Breast epithelium (tissue), 4 donors: Measurements from ENCODE around the gene ZNF184. TPM values are rescaled to one million over a fixed set of nuclear protein-coding genes. Genes with fewer than 3 reads are reported as not detected.
A peak's percentile ranks its signal among the peaks of the same experiment; 100 is the strongest.

Experiments used
- DNase-seq, 2 donors: peaks; one replicate each; pipeline ENCODE4 v3.0.0-alpha.2; 2019; ENCODE audit warnings: low spot score in 2 of 2
- H3K27ac ChIP-seq, 2 donors: fragments of 200-600 bp; sonication (generic) in 1 of 2; one replicate each; pipeline ENCODE4 v1.5.1; 2016 to 2019; ENCODE audit warnings: mild to moderate bottlenecking in 1 of 2
- H3K27me3 ChIP-seq, 2 donors: fragments of 200-600 bp; sonication (generic) in 1 of 2; one replicate each; pipeline versions ENCODE4 v1.5.1 to v1.6.0; 2017 to 2019; ENCODE audit warnings: control low read depth in 1 of 2, mild to moderate bottlenecking in 1 of 2
- H3K36me3 ChIP-seq: fragments of 200-600 bp; one replicate; pipeline ENCODE4 v1.5.1; 2019
- H3K4me1 ChIP-seq, 2 donors: fragments of 200-600 bp; sonication (generic); one replicate each; pipeline ENCODE4 v1.5.1; 2016 to 2019; ENCODE audit warnings: control low read depth in 1 of 2
- H3K4me3 ChIP-seq, 3 donors: fragments of 200-600 bp; sonication (generic); 1 replicate in 2 of 3; 2 replicates in 1 of 3; pipeline ENCODE4 v1.5.1; 2016 to 2019; ENCODE audit warnings: mild to moderate bottlenecking in 3 of 3, moderate library complexity in 2 of 3
- H3K9me3 ChIP-seq, 2 donors: fragments of 200-600 bp; sonication (generic) in 1 of 2; one replicate each; pipeline ENCODE4 v1.5.1; 2016 to 2019; ENCODE audit warnings: control low read depth in 1 of 2
- POLR2A ChIP-seq: fragments of 450-650 bp; IDR thresholded peaks from one replicate; pipeline ENCODE4 v1.6.1; 2016; ENCODE audit warnings: antibody characterized with exemption, mild to moderate bottlenecking, moderate library complexity
- POLR2AphosphoS5 ChIP-seq, 3 donors: sonication (generic); formaldehyde crosslinking; IDR thresholded peaks; one replicate each; pipeline ENCODE4 v1.6.1; 2017; ENCODE audit warnings: antibody characterized with exemption in 3 of 3
- intact Hi-C: fragments of 100-400 bp; cut with DNase I; formaldehyde crosslinking; loops from one replicate; pipeline ENCODE4 v1.15.1; 2023; ENCODE audit warnings: low total_unique reads
- total RNA-seq, 3 donors: library from RNA; depleted of rRNA; stranded (reverse); fragments of >200 nt; gene quantifications; one replicate each; pipeline ENCODE4 v1.1.0, GENCODE V29; 2016
- TF ChIP-seq, protein P1 (sequence below), 3 donors: fragments of 450-650 bp; IDR thresholded peaks; one replicate each; pipeline ENCODE4 v1.5.1; 2016 to 2017; ENCODE audit warnings: antibody characterized with exemption in 3 of 3, mild to moderate bottlenecking in 3 of 3, moderate library complexity in 3 of 3

ZNF184 gene
- total RNA-seq, 3 donors from 2014 or later: 3.8 to 13.3 (median 9.2) TPM

DNA sequence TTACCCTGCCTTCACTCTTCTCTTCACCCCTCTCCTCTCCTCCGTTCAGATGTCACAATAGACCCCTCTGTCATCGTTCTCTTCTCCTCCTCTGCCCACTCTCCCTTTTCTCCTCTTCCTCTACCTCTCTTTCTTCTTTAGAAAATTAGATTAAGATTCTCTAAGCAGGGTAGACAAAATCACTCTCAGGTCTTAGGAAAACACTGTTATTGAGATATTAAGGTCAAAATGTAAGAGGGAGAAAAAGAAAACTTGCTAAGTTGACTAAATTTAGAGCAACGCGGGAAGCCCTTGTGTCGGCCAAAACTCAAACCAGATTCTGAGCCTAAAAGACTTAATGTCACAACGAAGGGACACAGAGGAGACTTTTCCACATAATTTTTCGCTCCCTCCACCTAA, 22.1 kb upstream of the ZNF184 start:
- Histone ChIP-seq H3K36me3 (no peaks in the 10 kb centered on the region), H3K4me3 (peak overlapping the region; percentile 34 to 60 (median 36)), H3K4me1 (no peaks in the 10 kb centered on the region), H3K27ac (no peak overlapping the region), H3K27me3 (peaks cover 0 to 40% of the 10 kb centered on the region in 2 donors), H3K9me3 (no peaks in the 10 kb centered on the region)
- TF ChIP-seq POLR2A: no peak
- TF ChIP-seq POLR2AphosphoS5 (IDR thresholded peaks at IDR 0.05): no peak
- TF ChIP-seq, protein P1, sequence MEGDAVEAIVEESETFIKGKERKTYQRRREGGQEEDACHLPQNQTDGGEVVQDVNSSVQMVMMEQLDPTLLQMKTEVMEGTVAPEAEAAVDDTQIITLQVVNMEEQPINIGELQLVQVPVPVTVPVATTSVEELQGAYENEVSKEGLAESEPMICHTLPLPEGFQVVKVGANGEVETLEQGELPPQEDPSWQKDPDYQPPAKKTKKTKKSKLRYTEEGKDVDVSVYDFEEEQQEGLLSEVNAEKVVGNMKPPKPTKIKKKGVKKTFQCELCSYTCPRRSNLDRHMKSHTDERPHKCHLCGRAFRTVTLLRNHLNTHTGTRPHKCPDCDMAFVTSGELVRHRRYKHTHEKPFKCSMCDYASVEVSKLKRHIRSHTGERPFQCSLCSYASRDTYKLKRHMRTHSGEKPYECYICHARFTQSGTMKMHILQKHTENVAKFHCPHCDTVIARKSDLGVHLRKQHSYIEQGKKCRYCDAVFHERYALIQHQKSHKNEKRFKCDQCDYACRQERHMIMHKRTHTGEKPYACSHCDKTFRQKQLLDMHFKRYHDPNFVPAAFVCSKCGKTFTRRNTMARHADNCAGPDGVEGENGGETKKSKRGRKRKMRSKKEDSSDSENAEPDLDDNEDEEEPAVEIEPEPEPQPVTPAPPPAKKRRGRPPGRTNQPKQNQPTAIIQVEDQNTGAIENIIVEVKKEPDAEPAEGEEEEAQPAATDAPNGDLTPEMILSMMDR (IDR thresholded peaks at IDR 0.05): no peak
- intact Hi-C loops: no loop called here
- DNase-seq: no peak

DNA sequence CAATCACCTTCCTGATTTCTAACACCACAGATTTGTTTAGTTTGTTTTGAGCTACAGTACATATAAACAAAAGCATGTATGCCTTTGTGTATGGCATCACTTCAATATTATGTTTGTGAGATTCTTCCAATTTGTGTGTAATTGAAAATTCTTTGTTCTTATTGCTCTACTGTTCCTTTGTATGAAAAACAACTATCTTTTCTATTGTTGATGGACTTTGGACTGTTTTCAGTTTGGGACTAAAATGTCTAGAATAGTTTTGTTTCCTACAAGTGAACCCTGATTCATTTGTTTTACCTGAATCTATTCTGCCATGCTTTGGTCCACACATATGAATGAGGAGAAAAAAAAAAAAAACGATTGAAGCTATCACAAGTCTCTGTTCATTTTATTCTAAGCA, 21.2 kb upstream of the ZNF184 start:
- H3K4me1 ChIP-seq: no peaks in the 10 kb centered on the region
- TF ChIP-seq POLR2A (no peak), POLR2AphosphoS5 (IDR thresholded peaks at IDR 0.05) (no peak)
- TF ChIP-seq, protein P1 (IDR thresholded peaks at IDR 0.05): no peak
- peaks cover 0 to 36% of the 10 kb centered on the region in 2 donors for H3K27me3 ChIP-seq
- no peaks in the 10 kb centered on the region for H3K36me3 ChIP-seq
- no peak overlapping the region for H3K4me3 ChIP-seq
- intact Hi-C loops: no loop called here
- DNase-seq: no peak
- H3K9me3 ChIP-seq: no peaks in the 10 kb centered on the region
- no peak overlapping the region for H3K27ac ChIP-seq

DNA sequence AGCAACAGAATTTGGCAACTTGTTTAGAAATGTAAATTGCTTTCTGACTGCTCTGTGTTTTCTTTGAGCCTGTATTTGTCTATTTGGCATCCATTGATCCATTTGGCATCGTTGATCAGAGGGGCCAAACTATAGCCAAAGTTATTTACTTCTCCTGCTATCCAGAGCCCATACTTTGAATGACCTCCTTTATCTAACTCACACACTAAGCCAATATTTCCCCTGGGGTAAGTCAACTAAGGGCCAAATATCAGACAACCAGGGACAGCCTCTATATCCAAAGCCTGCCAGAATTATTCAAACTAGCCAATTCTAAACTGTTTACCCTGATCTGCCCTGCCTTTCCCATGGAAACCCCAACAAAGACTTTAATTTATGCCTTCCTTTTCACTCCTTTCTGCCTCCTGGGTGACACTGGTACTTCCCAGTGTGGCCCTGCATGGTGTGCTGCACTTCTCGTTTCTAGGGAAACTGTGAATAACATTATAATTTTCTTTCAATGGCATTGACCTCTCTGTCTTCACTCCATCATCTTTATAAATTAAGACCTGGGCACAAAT, 19.8 kb upstream of the ZNF184 start:
- no peak overlapping the region for H3K27ac ChIP-seq
- no peak for DNase-seq
- H3K36me3 ChIP-seq: no peaks in the 10 kb centered on the region
- no peaks in the 10 kb centered on the region for H3K4me1 ChIP-seq
- peaks cover 0 to 25% of the 10 kb centered on the region in 2 donors for H3K27me3 ChIP-seq
- H3K9me3 ChIP-seq: no peaks in the 10 kb centered on the region
- H3K4me3 ChIP-seq: no peak overlapping the region
- TF ChIP-seq, protein P1 (IDR thresholded peaks at IDR 0.05): no peak
- TF ChIP-seq POLR2AphosphoS5 (IDR thresholded peaks at IDR 0.05): no peak
- TF ChIP-seq POLR2A: no peak
- intact Hi-C loops: no loop called here

DNA sequence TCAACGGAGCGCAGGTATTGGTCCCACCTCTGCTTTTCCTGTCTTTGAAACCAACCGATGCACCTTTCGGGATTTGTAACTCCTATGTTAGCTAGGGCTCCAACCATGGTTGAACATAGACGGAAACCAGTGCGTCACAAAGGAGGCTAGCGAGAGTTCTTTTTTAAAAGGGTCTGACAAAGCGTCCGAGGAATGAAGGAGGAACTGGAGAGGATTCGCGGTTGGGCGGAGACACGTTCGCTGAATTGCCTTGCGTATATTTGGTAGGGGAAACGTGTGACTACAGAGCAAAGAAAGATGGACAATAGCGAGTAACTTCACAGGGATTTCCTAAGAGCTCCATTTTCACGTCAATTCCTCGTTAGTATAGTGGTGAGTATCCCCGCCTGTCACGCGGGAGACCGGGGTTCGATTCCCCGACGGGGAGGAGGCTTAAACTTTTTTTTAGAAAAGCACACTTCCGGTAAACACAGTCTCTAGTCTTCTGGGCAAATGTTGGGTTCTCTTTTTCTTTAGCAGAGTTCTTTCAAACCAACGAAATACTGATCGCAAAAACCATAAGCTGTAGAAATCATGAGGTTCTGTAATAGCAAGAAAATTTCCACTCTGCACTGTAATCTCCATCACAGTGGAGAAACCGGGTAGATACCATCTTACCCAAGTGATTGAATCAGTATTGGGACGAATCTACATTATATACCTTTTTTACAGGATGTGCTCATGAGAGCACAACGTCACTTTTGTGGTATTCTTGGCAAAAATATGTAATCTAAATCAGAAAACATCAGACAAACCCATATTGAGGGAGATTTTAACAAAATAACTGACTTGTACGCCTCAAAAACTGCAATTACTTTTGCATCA, 6.6 kb upstream of the ZNF184 start:
- peak; percentile 63 to 80 for DNase-seq
- intact Hi-C loops: no loop called here
- TF ChIP-seq POLR2AphosphoS5 (IDR thresholded peaks at IDR 0.05) (peak; percentile 61 to 79 (median 77)), POLR2A (no peak)
- TF ChIP-seq, protein P1 (IDR thresholded peaks at IDR 0.05): no peak

More for the DNA sequence above, 6.6 kb upstream of the ZNF184 start:
- H3K4me1 ChIP-seq: peaks cover 0 to 3% of the 10 kb centered on the region in 2 donors
- H3K4me3 ChIP-seq: peak overlapping the region; percentile 71 to 82 (median 82)
- peak overlapping the region; percentile 97 to 100 for H3K27ac ChIP-seq
- no peaks in the 10 kb centered on the region for H3K9me3 ChIP-seq
- H3K27me3 ChIP-seq: no peaks in the 10 kb centered on the region
- H3K36me3 ChIP-seq: no peaks in the 10 kb centered on the region
